Stimulated activated CD4-positive, alpha-beta T cell treated with anti-CD3 and anti-CD28 coated beads, Interleukin-15, amount 100 ng/mL, for 48 hours (primary cell): ENCODE measurements around the gene KDELR1.
A peak's percentile ranks its signal among the peaks of the same experiment; 100 is the strongest.

Experiments
- DNase-seq, 2 donors: peaks; one replicate each; pipeline ENCODE4 v3.0.0-alpha.2; 2020; ENCODE audit warnings: low read depth in 2 of 2

The KDELR1 gene

DNA sequence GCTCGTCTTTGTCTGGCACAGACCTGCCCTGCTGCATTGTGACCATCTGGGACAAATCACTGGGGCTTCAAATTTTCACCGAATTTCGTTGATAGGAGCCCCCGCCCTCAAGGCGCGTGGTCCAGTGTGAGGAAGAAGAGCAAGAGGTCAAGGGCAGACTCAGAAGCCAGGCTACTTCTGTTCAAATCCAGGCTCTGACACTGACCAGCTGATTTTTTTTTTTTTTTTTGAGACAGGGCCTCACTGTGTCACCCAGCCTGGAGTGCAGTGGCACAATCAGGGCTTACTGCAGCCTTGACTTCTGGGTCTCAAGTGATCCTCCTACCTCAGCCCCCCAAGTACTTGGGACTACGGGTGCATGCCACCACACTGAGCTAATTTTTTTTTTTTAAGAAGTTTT lies 20.0 kb downstream of the KDELR1 start:
- DNase-seq = no peak

DNA sequence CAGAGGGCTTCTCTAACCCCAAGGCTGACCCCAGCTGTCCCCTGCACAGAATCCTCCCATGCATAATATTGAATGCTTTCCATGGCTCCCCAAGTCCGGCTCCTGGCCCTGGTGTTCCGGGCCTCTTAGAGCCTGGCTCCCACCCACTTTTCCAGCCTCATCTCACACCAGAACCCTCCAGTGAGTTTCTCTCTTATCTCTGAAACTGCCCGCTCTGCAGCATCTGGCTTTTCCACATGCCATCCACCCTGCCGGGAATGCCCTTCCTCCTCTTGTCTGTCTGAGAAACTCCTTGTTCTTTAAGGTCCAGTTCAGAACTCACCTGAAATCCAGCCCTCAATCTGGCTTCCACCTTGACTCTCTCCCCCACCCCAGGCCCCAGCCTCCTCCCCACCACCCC lies 20.4 kb downstream of the KDELR1 start:
- no peak for DNase-seq

DNA sequence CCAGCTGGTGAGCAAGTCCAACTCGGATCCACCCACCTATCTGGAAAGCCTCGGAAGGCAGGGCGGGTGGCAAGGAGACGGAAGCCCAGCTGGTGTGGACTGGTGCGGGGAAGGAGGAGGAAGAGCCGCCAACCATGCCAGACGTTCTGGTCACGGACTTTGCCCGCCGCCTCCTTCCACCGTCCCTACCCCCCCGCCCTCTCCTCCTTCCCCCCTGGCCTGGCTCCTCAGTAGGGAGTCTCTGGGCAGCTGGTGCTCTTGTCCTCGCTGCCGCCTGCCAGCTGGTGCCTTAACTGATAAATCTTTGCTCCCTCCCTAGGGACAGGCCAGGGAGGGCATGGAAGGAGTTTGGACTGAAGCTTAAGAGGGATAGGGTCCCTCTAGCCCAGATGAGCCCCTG lies 22.4 kb downstream of the KDELR1 start:
- no peak for DNase-seq

DNA sequence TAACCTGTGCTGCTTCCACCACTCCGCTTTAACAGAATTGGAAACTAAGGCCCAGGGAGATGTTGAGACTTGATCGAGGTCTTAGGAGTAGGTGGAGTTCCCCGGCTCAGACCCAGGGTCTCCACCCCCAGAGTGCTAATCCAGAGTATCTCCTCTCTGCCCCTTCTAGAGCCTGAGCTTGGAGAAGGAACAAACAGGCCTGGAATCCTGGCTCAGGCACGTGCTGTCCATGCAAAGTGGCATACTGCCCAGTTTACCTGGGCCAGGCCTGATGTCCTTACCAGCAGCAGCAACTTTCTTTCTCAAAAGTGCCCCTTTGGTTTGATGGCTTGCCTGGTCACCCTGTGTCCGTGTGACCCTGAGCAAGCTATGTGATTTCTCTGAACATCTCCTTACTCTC lies 23.5 kb downstream of the KDELR1 start:
- no peak for DNase-seq

DNA sequence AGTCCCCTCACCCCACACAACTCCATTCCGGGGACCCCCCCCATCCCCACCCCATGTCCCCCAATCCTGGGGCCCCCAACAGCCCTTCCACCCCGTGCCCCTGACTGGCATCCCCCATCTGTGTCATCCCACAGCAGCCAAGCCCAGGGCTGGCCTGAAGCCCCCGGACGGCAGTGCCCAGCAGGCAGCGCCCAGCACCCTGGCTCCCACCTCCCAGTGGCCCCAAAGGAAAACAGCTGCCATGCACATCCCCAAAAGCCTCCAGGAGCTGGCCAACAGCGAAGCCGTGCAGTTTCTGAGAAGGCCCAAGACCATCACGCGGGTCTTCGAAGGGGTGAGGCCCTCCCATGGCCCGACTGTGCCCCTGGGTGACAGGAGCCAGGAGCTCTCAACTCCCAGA lies 25.7 kb downstream of the KDELR1 start:
- no peak for DNase-seq

DNA sequence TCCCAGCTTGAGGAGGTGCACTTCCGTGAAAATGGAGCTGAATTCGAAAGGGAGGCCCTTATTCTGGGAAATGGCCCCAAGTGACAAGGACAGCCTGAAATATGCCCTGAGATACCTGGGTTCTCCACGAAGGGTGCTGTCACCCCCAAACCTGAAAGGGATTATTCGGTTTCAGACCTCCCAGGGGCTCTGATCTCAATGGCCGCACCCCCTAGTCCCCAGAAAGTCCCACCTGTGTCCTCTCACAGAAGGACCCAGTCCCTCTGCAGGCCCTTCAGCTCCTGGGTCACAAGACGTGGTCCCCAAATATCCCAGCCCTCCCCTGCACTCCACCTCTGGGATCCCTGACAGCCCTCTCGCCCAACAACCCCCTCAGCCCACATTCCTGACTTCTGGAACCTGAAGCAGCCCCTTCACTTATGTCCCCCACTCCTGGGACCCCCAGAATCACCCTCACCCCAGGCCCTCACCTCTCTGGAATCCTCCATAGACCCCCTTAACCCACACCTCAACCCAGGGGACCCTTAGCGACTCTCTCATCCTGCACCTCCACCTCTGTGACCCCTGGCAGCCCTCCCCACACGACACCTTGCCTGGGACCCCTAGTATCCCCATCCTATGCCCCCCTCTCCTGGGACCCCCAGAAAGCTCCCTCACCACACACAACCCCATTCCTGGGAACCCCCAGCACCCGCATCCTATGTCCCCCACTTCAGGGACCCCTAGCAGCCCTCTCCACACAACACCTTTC lies 26.6 kb downstream of the KDELR1 start:
- DNase-seq = no peak

DNA sequence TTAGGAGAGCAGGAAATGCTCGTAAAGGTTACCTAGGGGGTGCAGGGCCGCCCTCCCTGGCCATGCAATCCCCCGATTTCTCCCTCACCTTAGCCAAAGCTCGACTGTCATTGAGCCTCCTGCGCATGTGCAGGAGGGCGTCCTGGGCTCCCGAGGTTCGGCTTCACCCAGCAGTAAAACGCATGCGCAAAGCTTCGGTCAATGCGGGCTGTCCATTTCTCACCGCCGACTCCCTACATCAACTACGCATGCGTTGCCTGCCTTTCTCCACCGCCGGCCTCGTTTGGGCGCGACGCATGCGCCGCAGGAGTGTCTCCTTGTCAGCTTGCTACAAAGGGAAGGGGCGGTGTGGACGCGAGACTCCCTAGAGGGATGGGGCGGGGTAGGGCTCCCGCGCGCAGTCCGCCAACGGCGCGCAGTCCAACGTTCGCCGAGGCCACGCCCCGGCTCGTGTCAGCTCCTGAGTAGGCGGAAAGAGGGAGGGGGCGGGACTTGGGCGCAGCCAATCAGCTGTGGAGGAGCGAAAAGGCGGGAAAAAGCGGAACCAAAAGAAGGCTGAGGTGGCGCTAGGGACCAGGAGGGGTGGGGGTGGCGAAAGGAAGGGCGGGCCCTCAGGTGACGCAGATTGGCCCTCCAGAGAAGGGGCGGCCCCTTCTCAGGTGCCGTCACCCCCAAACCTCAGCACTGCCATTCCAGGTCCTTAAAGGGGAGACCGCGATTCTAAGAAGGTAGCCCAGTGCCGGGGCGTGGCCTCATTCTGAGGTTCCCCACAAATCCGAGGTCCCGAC lies 27.3 kb downstream of the KDELR1 start, which contains the start of the genes SYNGR4 and TMEM143:
TSS of gene SYNGR4 (plus strand) at position 558 of the 788 bp plus-strand sequence. CDS start 1,476 bp downstream, outside the sequence.
TSS of gene TMEM143 (minus strand) at position 131 of the 788 bp plus-strand sequence. CDS start at position 111, 20 bp downstream.
- DNase-seq = peak; percentile 96 to 98

DNA sequence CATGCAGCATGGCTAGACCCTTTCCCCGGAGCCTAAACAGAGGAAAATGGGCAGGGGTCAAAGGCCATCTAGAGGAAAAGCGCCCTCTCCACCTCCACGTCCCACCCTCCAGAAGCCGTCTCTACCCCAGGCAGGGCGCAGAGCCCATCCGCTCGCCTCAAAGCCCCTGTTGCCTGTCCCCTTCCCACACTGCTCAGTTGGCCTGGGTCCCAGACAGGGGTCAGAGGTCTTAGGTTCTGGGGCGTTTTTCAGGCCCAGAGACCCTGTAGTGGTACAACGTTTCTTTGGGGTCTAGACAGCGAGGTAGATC lies 27.9 kb downstream of the KDELR1 start:
- peak in 1 of 2 donors; percentile 12 for DNase-seq

DNA sequence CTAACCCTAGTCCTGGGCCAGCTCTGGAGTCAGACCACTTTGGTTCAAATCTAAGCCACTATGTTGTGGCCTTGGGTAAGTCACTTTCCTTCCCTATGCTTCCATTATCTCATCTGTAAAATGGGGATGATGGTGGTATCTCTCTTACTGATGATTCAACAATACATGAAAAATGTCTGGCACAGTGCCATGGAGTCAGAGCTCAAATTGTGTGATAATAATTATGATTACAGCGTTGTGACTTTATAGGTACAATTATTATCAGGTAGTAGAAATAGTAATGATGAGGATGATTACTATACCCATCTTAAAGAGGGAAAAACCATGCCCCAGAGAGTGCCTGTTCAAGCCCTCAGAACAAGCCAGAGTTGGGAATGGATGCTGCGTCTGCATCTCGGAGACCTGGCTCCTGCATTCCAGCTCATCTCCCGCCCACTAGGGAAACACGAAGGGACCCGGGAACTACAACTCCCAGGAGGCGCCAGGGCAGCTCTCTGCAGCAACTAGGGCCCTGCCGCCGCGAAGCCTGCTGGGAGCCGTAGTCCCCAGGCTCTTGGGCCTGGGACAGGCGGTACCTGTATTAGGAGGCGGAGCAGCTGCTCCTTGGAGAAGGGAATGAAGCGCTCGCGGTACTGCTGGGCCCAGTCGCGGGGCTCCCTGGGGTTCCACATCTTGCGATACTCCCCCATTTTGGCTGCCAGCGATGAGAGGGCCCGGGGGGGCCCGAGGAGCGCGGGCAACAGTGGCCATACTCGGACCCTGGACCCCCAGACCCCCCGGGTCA lies 28.4 kb downstream of the KDELR1 start:
- peak; percentile 83 to 87 for DNase-seq

DNA sequence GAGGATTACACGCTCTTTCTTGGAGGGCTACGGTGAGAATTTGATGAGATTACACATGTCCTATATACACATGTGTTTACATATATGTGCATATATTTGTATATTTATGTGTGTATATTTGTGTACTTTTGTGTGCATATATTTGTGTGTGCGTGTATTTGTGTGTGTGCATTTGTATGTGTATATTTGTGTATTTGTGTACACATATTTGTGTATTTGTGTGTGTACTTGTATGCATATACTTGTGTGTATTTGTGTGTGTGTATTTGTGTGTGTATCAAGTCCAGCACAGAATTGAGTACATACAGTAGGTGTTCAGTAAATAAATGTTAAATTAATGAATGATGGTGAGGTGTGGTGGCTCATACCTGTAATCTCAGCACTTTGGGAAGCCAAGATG lies 29.4 kb downstream of the KDELR1 start:
- no peak for DNase-seq

DNA sequence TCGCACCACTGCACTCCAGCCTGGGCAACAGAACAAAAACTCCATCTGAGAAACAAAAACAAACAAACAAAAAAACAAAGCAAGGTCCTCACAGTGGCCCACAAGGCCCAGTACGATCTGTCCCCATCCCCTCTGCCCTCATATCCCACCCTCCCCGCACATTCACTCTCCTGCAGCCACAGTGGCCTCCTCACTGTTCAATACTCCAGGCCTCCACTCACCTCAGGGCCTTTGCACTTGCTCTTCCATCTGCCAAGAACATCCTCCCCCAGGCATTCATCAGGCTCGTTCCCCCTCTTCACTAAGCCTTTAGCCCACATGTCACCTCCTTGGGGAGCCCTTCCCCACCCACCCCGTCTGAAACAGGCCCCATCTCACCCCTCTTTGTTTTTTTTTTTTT lies 32.2 kb downstream of the KDELR1 start:
- no peak for DNase-seq

DNA sequence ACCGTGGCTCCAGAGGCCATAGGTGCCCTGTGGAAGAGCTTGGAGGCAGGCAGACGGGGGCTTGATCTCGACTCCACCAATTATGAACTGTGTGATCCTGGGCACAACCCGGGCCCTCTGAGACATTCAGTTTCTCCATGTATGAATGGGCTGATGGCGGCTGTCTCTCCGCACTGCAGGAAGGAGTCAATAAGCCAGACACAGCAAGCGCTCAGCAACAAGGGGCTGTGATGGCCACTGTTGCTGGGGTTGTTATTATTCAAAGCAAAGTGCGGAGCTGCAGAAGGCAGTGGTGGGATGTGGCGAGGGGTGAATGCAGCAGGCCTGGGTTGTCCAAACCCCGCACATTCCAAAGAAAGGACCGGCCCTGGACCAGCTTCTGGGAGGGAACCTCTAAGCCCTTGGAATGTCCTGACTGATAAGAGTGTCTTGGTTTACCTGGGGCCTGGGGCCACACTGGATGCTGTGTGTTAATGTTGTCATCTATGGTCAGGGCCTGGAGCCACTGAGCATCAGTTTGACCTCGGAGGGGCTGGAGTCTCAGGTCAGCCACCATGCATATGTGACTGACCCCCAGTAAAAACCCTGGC lies 35.9 kb downstream of the KDELR1 start:
- DNase-seq = no peak

DNA sequence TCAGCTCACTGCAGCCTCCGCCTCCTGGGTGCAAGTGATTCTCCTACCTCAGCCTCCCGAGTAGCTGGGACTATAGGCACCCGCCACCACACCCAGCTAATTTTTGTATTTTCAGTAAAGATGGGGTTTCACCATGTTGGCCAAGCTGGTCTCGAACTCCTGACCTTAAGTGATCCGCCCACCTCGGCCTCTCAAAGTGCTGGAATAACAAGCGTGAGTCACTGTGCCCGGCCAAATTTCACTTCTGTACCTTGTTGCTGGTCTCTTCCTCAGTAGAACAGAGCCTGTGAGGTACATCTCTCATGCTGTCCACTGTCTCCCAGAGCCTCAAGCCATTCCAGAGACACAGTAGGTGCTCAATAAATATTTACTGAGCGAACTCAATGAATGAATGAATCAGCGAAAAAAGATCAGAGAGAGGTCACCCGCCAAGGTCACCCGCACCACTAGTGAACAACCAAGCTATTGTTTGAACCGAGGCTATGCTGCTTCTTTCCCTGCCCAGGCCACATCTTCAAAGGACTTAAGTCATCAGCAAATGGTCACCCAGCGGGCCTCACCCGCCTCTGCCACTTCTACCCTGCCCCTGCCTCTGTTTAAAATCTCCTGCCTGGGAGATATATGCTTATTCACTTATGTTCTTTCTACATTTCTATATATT lies 36.9 kb downstream of the KDELR1 start:
- no peak for DNase-seq

DNA sequence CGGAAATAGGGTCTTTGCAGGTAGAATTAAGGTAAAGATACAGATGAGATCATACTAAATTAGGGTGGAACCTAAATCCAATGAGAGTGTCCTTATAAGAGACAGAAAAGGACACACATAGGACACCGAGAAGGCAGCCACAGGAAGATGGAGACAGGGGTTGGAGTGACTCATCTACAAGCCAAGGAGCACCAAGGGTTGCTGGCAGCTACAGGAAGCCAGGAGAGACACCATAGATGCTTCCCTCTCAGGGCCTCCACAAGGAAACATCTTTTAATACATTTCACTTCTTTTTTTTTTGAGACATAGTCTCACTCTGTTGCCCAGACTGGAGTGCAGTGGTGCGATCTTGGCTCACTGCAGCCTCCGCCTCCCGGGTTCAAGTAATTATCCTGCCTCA lies 37.7 kb downstream of the KDELR1 start:
- DNase-seq = no peak

DNA sequence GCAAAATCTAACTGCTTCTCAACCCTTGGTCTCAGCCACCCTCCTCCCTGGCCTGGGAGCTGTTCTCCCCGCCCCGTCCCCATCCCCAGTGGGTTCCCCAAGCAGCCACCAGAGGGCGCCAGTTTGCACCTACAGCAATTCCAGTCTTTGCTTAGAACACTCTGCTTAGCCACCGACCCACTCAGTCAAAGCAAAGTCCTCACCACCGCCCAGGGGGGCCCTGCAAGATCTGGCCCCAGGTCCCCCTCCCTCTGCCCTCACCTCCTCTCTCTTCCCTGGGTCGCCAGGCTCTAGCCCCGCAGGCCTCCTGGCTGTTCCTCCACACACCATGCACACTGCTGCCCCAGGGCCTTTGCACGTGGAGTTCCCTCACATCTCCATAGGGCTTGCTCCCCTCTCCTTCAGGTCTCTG lies 40.0 kb downstream of the KDELR1 start:
- DNase-seq = peak; percentile 71 to 80

DNA sequence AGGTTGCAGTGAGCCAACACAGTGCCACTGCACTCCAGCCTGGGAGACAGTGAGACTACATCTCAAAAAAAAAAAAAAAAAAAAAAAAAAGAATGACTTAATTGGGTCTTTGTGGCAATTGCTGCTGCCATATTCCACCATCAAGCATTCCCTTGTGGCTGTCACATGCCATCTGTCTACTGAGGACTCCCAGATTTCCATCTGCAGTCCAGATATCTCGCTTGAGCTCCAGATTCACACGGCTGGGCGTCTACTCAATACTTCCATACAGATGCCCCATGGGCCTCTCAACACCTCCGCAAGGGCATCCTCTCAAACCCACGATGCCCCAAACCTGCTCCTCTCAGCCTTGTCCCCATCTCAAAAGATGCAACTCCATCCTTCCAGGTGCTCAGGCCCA lies 40.5 kb downstream of the KDELR1 start:
- no peak for DNase-seq

DNA sequence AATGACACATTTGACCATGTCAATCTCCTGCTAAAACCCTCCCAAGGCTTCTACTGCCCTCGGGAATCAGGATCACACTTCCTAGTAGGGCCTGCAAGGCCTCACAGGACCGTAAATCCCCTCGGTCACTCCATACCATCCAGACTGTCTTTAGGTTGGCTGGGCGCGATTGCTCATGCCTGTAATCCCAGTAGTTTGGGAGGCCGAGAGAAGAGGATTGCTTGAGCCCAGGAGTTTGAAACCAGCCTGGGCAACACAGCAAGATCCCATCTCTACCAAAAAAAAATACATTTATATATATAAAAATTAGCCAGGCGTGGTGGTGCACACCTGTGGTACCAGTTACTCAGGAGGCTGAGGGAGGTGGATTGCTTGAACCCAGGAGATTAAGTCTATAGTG lies 42.6 kb downstream of the KDELR1 start:
- DNase-seq = no peak

DNA sequence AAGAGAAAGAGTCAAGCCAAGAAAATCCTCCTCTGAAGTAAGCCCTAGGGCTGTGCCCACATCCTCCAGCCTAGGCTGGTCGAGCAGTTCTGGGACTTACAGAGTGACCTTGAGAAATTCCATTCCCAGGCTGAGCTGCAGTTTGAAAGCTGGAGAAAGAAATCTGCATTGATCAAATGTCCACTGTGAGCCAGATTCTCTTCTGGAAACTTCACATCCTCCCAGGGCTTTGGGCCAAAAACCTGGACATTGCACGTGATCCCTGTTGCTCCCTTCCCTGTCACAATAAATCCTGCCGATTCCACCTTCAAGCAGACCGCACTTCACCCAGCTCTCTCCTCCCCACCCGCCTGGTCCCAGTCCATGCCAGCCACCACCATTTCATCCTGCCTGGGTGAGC lies 43.3 kb downstream of the KDELR1 start:
- no peak for DNase-seq

DNA sequence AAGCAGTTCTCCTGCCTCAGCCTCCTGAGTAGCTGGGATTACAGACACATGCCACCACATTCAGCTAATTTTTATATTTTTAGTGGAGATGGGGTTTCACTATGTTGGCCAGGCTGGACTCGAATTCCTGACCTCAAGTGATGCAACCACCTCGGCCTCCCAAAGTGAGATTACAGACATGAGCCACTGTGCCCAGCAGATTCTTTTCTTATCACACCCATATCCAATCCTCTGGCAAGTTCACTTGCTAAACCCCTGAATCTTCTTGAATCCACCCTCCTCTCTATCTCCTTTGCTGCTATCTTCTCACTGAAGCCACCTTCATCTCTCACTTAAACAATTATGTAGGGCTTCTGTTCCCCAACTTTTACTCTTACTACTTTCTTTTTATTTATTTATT lies 45.2 kb downstream of the KDELR1 start:
- DNase-seq = no peak

DNA sequence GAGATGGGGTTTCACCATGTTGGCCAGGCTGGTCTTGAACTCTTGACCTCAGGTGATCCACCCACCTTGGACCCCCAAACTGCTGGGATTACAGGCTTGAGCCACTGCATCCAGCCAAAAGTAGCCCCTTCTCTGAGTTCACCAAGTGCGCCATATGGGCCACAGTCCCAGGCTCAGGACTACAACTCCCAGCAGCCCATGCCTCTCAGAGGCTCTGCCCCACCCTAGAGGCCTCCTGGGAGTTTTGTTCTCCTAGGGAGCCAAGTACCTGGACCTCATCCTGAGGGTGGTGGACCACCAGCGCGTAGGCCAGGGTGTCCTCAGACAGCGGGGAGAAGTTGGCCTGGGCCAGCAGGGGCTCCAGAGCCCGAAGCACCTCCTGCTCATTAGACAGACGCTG lies 46.5 kb downstream of the KDELR1 start:
- DNase-seq = no peak

DNA sequence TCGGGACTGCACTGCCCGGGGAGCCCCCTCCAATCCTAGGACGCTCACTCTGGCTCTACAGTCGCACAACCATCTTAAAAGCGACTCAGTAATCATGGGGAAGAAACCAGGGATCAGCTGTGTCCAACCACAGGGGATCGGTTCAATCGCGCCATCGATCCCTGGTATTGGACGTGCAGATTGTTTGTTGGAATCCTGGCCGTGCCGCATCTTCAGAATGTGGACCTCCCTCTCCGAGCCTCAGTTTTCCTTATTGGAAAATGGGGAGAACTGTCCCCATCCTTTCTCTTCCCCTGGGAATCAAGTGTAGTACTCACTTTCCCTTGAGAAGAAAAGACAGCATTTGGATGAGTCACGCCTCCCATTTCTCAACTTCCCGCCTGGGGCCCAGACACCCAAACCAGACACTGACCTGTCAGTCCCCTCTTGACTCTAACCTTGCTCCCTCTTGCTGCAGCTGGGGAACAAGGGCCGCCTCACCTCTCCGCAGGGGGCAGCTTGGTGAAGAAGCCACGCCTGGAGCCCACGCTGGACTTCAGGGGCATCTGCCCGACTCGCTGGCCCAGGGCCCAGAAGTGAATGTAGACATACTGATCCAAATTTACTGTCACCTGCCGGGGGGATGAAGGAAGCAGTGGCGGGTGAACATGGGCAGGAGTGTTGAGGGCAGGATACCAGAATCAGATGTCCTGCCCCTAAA lies 48.4 kb downstream of the KDELR1 start:
- DNase-seq = no peak
